Endothelial cell of umbilical vein (primary cell): ENCODE data around the gene FOXA1. TPM values are rescaled to one million over a fixed set of nuclear protein-coding genes. Genes with fewer than 3 reads are reported as not detected.

Source experiments
- BruUV-seq: library from RNA; stranded (reverse); fragments of 400-500 nt; replicated peaks from 2 replicates; lab custom pipeline; 2021; lab: Mats Ljungman, UMichigan
- CTCF ChIA-PET: fragments of 300-600, 350-600 bp; sonication (Branson Sonifier 250); formaldehyde crosslinking; loops from one replicate; lab custom pipeline; 2021; ENCODE audit warnings: antibody characterized with exemption, inconsistent platforms; lab: Charles Lee
- POLR2A ChIA-PET: fragments of 300-600, 350-600 bp; sonication (Branson Sonifier 250); formaldehyde crosslinking; loops from one replicate; lab custom pipeline; 2021; ENCODE audit warnings: antibody characterized with exemption, inconsistent platforms; lab: Charles Lee
- DNase-seq: peaks from one replicate; pipeline ENCODE4 v3.0.0-alpha.2; 2011; ENCODE audit warnings: low read depth, low spot score
- FAIRE-seq: peaks from 2 replicates; lab custom pipeline; 2011; peaks lifted over from hg19 to GRCh38; lab: Jason Lieb, UNC
- H2AFZ ChIP-seq: 2 replicates; pipeline ENCODE4 v1.6.0; 2012; ENCODE audit warnings: low read depth, low read length, control low read depth, inconsistent platforms
- H3K27ac ChIP-seq: 2 replicates; pipeline ENCODE4 v1.5.1; 2011; ENCODE audit warnings: low read depth, mild to moderate bottlenecking, control low read depth, low read length, moderate library complexity; ENCODE audit not compliant: insufficient read depth
- H3K27me3 ChIP-seq, 2 experiments: 2 replicates each; pipeline versions ENCODE4 v1.6.0 to v1.6.1; 2011; ENCODE audit warnings: low read length in 2 of 2, mixed read lengths in 1 of 2; ENCODE audit not compliant: control insufficient read depth in 2 of 2, insufficient read depth in 2 of 2
- H3K36me3 ChIP-seq, 2 experiments: 2 replicates in 1 of 2; 3 replicates in 1 of 2; pipeline ENCODE4 v1.5.1; 2011; ENCODE audit warnings: low read length in 2 of 2, mild to moderate bottlenecking in 1 of 2, moderate library complexity in 1 of 2; ENCODE audit not compliant: control insufficient read depth in 2 of 2, insufficient read depth in 2 of 2; ENCODE audit errors: extremely low read depth in 1 of 2
- H3K4me1 ChIP-seq: 3 replicates; pipeline ENCODE4 v1.5.1; 2011; ENCODE audit warnings: mild to moderate bottlenecking, low read length; ENCODE audit not compliant: control insufficient read depth, insufficient read depth; ENCODE audit errors: extremely low read depth
- H3K4me2 ChIP-seq: 2 replicates; pipeline ENCODE4 v1.6.1; 2011; ENCODE audit warnings: low read length, control low read depth, mixed read lengths; ENCODE audit not compliant: insufficient read depth
- H3K4me3 ChIP-seq, 3 experiments: fragments of 200-600 bp in 1 of 3; sonication (generic), shearing (Covaris generic) in 1 of 3; replicated peaks in 1 of 3; 2 replicates each; pipeline ENCODE4 v1.5.1; 2011 to 2016; ENCODE audit warnings: control low read depth in 3 of 3, low read length in 3 of 3, mild to moderate bottlenecking in 2 of 3, inconsistent platforms in 1 of 3, low read depth in 1 of 3, moderate library complexity in 1 of 3; ENCODE audit not compliant: insufficient read depth in 1 of 3
- H3K79me2 ChIP-seq: 2 replicates; pipeline ENCODE4 v1.6.0; 2012; ENCODE audit warnings: low read length, inconsistent platforms; ENCODE audit not compliant: control insufficient read depth, insufficient read depth
- H3K9ac ChIP-seq: replicated peaks from 2 replicates; pipeline ENCODE3; 2011; ENCODE audit warnings: low read length, control low read depth; ENCODE audit not compliant: insufficient read depth; ENCODE audit errors: extremely low read depth
- H3K9me1 ChIP-seq: replicated peaks from 3 replicates; pipeline ENCODE4 v1.6.0; 2011; ENCODE audit warnings: mild to moderate bottlenecking, low read length; ENCODE audit not compliant: control insufficient read depth, insufficient read depth; ENCODE audit errors: extremely low read depth
- H3K9me3 ChIP-seq: replicated peaks from 2 replicates; pipeline ENCODE4 v1.5.1; 2012; ENCODE audit warnings: low read length, inconsistent platforms; ENCODE audit not compliant: control insufficient read depth, insufficient read depth
- H4K20me1 ChIP-seq: replicated peaks from 2 replicates; pipeline ENCODE3; 2011; ENCODE audit warnings: mild to moderate bottlenecking, low read length; ENCODE audit not compliant: control insufficient read depth, insufficient read depth; ENCODE audit errors: extremely low read depth
- EZH2 ChIP-seq: IDR thresholded peaks from 2 replicates; pipeline ENCODE4 v1.6.1; 2012; ENCODE audit warnings: borderline replicate concordance, low read depth, mild to moderate bottlenecking, moderate library complexity, low read length, inconsistent platforms; ENCODE audit not compliant: severe bottlenecking
- FOS ChIP-seq: IDR thresholded peaks from 2 replicates; pipeline ENCODE4 v1.6.1; 2011; ENCODE audit warnings: mild to moderate bottlenecking, low read length, moderate library complexity, borderline replicate concordance; ENCODE audit not compliant: insufficient read depth
- GATA2 ChIP-seq: IDR thresholded peaks from 2 replicates; pipeline ENCODE4 v1.7.0; 2011; ENCODE audit warnings: low read depth, mild to moderate bottlenecking, moderate library complexity, mixed read lengths, low read length; ENCODE audit not compliant: insufficient read length, insufficient read depth
- JUN ChIP-seq: IDR thresholded peaks from 2 replicates; pipeline ENCODE4 v1.6.1; 2011; ENCODE audit warnings: borderline replicate concordance, low read depth; ENCODE audit not compliant: insufficient read length, insufficient read depth
- MYC ChIP-seq: IDR thresholded peaks from one replicate; pipeline ENCODE4 v1.6.1; 2011; ENCODE audit warnings: mild to moderate bottlenecking, low read depth, low read length
- POLR2A ChIP-seq: IDR thresholded peaks from 2 replicates; pipeline ENCODE4 v1.6.1; 2012; ENCODE audit warnings: low read depth, mild to moderate bottlenecking, control low read depth, low read length
- POLR2AphosphoS5 ChIP-seq: IDR thresholded peaks from 2 replicates; pipeline ENCODE4 v1.6.1; 2012; ENCODE audit warnings: low read depth, mild to moderate bottlenecking, control low read depth, low read length, moderate library complexity; ENCODE audit not compliant: insufficient read depth
- dilution Hi-C: fragments of 300-500 bp; cut with MboI; formaldehyde crosslinking; loops from one replicate; pipeline ENCODE4 v1.15.0; 2019; ENCODE audit warnings: low sequenced_read_pairs; ENCODE audit not compliant: extremely low pct_ligation_motif_present
- intact Hi-C: fragments of 100-400 bp; cut with micrococcal nuclease; formaldehyde crosslinking; loops from one replicate; pipeline ENCODE4 v1.10.0; 2022
- polyA plus RNA-seq, 4 experiments: library from polyadenylated mRNA; depleted of rRNA in 3 of 4; stranded (reverse) in 3 of 4; unstranded in 1 of 4; fragments of >200 nt; gene quantifications; 2 replicates each; pipeline versions ENCODE4 v1.2.1 to v1.2.3, GENCODE V29; 2011 to 2012; ENCODE audit warnings: missing spikeins in 1 of 4
- total RNA-seq: library from RNA; stranded (reverse); gene quantifications from 2 replicates; pipeline ENCODE4 v1.2.3, GENCODE V29; 2021
- TF ChIP-seq, protein P1 (sequence below): IDR thresholded peaks from 2 replicates; pipeline ENCODE4 v1.6.1; 2011; ENCODE audit not compliant: insufficient read depth, insufficient read length
- TF ChIP-seq, protein P2 (sequence below), 2 donors: IDR thresholded peaks; 1 replicate in 1 of 2; 2 replicates in 1 of 2; pipeline ENCODE4 v1.5.1; 2011; ENCODE audit warnings: low read length in 2 of 2, mild to moderate bottlenecking in 2 of 2, moderate library complexity in 2 of 2, control low read depth in 1 of 2, inconsistent platforms in 1 of 2, low read depth in 1 of 2; ENCODE audit not compliant: insufficient read depth in 1 of 2; ENCODE audit errors: extremely low read depth in 1 of 2

Gene FOXA1
- total and polyA plus RNA-seq, 2 donors (not counting 3 experiments of a cell fraction or from before 2014, with no cell fraction given): 0.06 TPM; not detected in 1

DNA sequence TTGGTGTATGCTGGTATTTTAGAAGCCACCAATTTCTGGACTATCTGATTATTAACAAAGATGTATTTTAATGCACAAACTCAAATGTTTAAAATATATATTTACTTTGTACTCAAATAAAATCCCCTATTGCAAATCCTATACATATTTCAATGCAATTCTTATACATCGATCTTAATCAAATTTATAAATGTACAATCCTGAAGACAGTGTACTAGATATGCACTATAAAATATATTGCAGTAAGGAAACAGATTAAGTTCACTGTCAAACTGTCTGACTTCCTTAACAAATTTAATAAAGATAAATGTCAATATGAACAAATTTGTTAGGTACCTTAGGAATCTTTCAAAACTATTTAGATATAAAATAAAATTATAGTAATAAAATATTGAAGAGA, 43.9 kb downstream of the FOXA1 start:
- H3K9ac ChIP-seq: no peak overlapping the region
- no peaks in the 10 kb centered on the region for H3K27me3 ChIP-seq
- no peaks in the 10 kb centered on the region for H4K20me1 ChIP-seq
- intact Hi-C loops (no loop called here), dilution Hi-C loops (no loop called here)
- no peak overlapping the region for H3K4me2 ChIP-seq
- ChIA-PET CTCF (no interaction called here), POLR2A (no interaction called here)
- no peak overlapping the region for H3K4me3 ChIP-seq
- H3K36me3 ChIP-seq: no peaks in the 10 kb centered on the region
- no peaks in the 10 kb centered on the region for H3K9me1 ChIP-seq
- H3K27ac ChIP-seq: no peak overlapping the region
- TF ChIP-seq GATA2 (no peak), EZH2 (no peak), POLR2AphosphoS5 (no peak), MYC (no peak), POLR2A (no peak), JUN (no peak), FOS (no peak)
- TF ChIP-seq, protein P1, sequence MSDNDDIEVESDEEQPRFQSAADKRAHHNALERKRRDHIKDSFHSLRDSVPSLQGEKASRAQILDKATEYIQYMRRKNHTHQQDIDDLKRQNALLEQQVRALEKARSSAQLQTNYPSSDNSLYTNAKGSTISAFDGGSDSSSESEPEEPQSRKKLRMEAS: no peak
- TF ChIP-seq, protein P2, sequence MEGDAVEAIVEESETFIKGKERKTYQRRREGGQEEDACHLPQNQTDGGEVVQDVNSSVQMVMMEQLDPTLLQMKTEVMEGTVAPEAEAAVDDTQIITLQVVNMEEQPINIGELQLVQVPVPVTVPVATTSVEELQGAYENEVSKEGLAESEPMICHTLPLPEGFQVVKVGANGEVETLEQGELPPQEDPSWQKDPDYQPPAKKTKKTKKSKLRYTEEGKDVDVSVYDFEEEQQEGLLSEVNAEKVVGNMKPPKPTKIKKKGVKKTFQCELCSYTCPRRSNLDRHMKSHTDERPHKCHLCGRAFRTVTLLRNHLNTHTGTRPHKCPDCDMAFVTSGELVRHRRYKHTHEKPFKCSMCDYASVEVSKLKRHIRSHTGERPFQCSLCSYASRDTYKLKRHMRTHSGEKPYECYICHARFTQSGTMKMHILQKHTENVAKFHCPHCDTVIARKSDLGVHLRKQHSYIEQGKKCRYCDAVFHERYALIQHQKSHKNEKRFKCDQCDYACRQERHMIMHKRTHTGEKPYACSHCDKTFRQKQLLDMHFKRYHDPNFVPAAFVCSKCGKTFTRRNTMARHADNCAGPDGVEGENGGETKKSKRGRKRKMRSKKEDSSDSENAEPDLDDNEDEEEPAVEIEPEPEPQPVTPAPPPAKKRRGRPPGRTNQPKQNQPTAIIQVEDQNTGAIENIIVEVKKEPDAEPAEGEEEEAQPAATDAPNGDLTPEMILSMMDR (IDR thresholded peaks at IDR 0.05; ENCODE audit: extremely low read depth in 1 of 2, insufficient read depth in 1 of 2, low read depth in 1 of 2, low read length in 2 of 2): no peak
- H3K79me2 ChIP-seq: no peaks in the 10 kb centered on the region
- no peak overlapping the region for H2AFZ ChIP-seq
- H3K9me3 ChIP-seq: no peaks in the 10 kb centered on the region
- FAIRE-seq: no peak
- peaks cover 4% of the 10 kb centered on the region for H3K4me1 ChIP-seq
- no TSS peak for BruUV-seq
- DNase-seq: no peak
